Measurements from ENCODE around the gene ZNF205.
"Not testable (repeated sequence)": the region's sequence is repeated elsewhere in the genome, so short reads cannot be mapped to it uniquely, and the experiment has no call there.

- TF ChIP-seq POLR2A (IDR thresholded peaks at IDR 0.05), result not testable (repeated sequence)
- TF ChIP-seq, protein P1, sequence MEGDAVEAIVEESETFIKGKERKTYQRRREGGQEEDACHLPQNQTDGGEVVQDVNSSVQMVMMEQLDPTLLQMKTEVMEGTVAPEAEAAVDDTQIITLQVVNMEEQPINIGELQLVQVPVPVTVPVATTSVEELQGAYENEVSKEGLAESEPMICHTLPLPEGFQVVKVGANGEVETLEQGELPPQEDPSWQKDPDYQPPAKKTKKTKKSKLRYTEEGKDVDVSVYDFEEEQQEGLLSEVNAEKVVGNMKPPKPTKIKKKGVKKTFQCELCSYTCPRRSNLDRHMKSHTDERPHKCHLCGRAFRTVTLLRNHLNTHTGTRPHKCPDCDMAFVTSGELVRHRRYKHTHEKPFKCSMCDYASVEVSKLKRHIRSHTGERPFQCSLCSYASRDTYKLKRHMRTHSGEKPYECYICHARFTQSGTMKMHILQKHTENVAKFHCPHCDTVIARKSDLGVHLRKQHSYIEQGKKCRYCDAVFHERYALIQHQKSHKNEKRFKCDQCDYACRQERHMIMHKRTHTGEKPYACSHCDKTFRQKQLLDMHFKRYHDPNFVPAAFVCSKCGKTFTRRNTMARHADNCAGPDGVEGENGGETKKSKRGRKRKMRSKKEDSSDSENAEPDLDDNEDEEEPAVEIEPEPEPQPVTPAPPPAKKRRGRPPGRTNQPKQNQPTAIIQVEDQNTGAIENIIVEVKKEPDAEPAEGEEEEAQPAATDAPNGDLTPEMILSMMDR (IDR thresholded peaks at IDR 0.05), result not testable (repeated sequence)
Observed at GRCh38 chr16:3072576-3073263, 39.7 kb upstream of the ZNF205 start.
